Activated CD8-positive, alpha-beta memory T cell treated with anti-CD3 and anti-CD28 coated beads, Interleukin-2, amount 10 ng/mL, durations not matched to agents 7 days and 5 days (primary cell): ENCODE results near the gene PTPRM. TPM values are rescaled to one million over a fixed set of nuclear protein-coding genes. Genes with fewer than 3 reads are reported as not detected.
"Not testable (repeated sequence)": the region's sequence is repeated elsewhere in the genome, so short reads cannot be mapped to it uniquely, and the experiment has no call there.

Experiments
- ATAC-seq: fragments of 150-1000 bp; cut with Tn5 transposase; one replicate; pipeline ENCODE4 v1.10.0; 2021; ENCODE audit warnings: moderate library complexity
- CTCF ChIA-PET: fragments of 350-600 bp; sonication (Branson Sonifier 250); formaldehyde crosslinking; loops from one replicate; lab custom pipeline; 2021; ENCODE audit warnings: antibody characterized with exemption; lab: Charles Lee
- DNase-seq: peaks from one replicate; pipeline ENCODE4 v3.0.0-alpha.2; 2020
- H3K27ac Mint-ChIP-seq: one replicate; pipeline ENCODE4 v1.8.0; 2021; ENCODE audit warnings: mild to moderate bottlenecking, mixed read lengths
- H3K27me3 Mint-ChIP-seq: one replicate; pipeline ENCODE4 v1.8.0; 2021; ENCODE audit warnings: mixed read lengths
- H3K36me3 Mint-ChIP-seq: one replicate; pipeline ENCODE4 v1.8.0; 2021; ENCODE audit warnings: mild to moderate bottlenecking, mixed read lengths
- H3K4me1 Mint-ChIP-seq: one replicate; pipeline ENCODE4 v1.8.0; 2021; ENCODE audit warnings: mixed read lengths
- H3K4me3 Mint-ChIP-seq: one replicate; pipeline ENCODE4 v1.8.0; 2021; ENCODE audit warnings: mild to moderate bottlenecking, moderate library complexity, mixed read lengths
- H3K9me3 Mint-ChIP-seq: one replicate; pipeline ENCODE4 v1.8.0; 2022; ENCODE audit warnings: low read depth, mixed read lengths
- total RNA-seq, 2 experiments: library from RNA; stranded (reverse); gene quantifications; one replicate each; pipeline ENCODE4 v1.2.3, GENCODE V29; 2021

Gene PTPRM
- total RNA-seq, 2 experiments from 2014 or later: 3.1 to 5.7 TPM

GRCh38 chr18:8433323-8433722 lies 866.2 kb downstream of the PTPRM start:
- no peak for ATAC-seq

GRCh38 chr18:8433771-8434170 lies 866.7 kb downstream of the PTPRM start:
- H3K36me3 Mint-ChIP-seq: no peaks in the 10 kb centered on the region
- H3K4me3 Mint-ChIP-seq: no peak overlapping the region
- ATAC-seq (no peak), DNase-seq (no peak)
- no peaks in the 10 kb centered on the region for H3K27me3 Mint-ChIP-seq
- H3K27ac Mint-ChIP-seq: no peak overlapping the region
- no peaks in the 10 kb centered on the region for H3K4me1 Mint-ChIP-seq
- CTCF ChIA-PET: no interaction called here
- no peaks in the 10 kb centered on the region for H3K9me3 Mint-ChIP-seq

More at GRCh38 chr18:8433323-8433722, 866.2 kb downstream of the PTPRM start:
- DNase-seq: no peak
- H3K27me3 Mint-ChIP-seq: no peaks in the 10 kb centered on the region
- no peak overlapping the region for H3K4me3 Mint-ChIP-seq
- no peaks in the 10 kb centered on the region for H3K9me3 Mint-ChIP-seq
- no peak overlapping the region for H3K27ac Mint-ChIP-seq
- CTCF ChIA-PET: no interaction called here
- no peaks in the 10 kb centered on the region for H3K36me3 Mint-ChIP-seq
- H3K4me1 Mint-ChIP-seq: no peaks in the 10 kb centered on the region

GRCh38 chr18:8435376-8435775 lies 868.3 kb downstream of the PTPRM start:
- H3K27me3 Mint-ChIP-seq: no peaks in the 10 kb centered on the region
- H3K4me3 Mint-ChIP-seq: no peak overlapping the region
- no peaks in the 10 kb centered on the region for H3K9me3 Mint-ChIP-seq
- no peak overlapping the region for H3K27ac Mint-ChIP-seq
- H3K4me1 Mint-ChIP-seq: no peaks in the 10 kb centered on the region
- DNase-seq (no peak), ATAC-seq (no peak)
- no peaks in the 10 kb centered on the region for H3K36me3 Mint-ChIP-seq
- CTCF ChIA-PET: no interaction called here

DNA sequence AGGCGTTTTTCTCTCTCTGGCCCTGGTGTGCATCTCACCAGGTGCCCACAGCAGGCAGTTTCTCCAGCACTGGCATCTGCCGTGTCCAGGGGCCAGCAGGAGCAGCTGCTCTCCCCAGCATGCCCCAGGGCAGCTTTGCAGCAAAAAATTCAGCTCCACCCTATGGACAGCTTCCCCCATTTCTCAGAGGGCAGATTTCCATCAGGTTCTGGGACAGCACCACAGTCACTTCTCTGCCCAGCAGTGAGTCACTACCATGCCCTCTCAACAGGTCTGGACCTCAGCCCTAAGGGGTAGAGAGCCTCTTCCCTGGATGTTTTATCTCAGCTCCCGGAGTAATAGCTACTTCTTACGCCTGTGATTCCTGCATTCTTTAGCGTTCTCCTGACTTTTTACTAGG lies 871.9 kb downstream of the PTPRM start:
- no peaks in the 10 kb centered on the region for H3K36me3 Mint-ChIP-seq
- CTCF ChIA-PET: no interaction called here
- DNase-seq (no peak), ATAC-seq (no peak)
- no peak overlapping the region for H3K4me3 Mint-ChIP-seq
- H3K27ac Mint-ChIP-seq: no peak overlapping the region
- no peaks in the 10 kb centered on the region for H3K4me1 Mint-ChIP-seq
- H3K27me3 Mint-ChIP-seq: no peaks in the 10 kb centered on the region
- H3K9me3 Mint-ChIP-seq: no peaks in the 10 kb centered on the region

DNA sequence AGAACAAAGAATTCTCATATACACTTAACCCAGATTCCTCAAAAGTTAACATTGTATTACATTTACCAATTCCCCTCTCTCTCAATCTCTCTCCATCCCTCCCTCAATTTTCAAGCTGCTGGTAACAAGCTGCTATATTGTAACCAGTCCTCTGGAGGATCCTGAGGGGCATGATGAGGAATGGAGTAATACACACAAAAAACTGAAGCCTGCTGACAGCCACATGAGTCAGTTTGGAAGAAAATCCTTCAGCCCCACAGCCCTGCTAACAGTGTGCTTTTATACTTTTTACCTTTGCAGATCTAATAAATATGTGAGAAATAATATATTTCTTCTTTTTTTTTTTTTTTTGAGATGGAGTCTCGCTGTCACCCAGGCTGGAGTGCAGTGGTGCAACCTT lies 876.4 kb downstream of the PTPRM start:
- H3K27me3 Mint-ChIP-seq: no peaks in the 10 kb centered on the region
- CTCF ChIA-PET: no interaction called here

DNA sequence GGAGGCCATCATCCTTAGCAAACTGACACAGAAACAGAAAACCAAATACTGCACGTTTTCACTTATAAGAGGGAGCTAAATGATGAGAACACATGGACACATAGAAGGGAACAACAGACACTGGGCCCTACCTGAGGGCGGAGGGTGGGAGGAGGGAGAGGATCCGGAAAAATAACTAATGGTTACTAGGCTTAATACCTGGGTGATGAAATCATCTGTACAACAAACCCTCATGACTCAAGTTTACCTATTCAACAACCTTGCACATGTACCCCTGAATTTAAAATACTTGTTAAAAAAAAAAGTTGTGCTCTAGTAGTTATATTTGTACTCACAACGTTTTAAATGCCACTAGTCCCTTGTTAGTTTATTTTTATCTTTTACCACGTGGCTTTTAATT lies 879.8 kb downstream of the PTPRM start:
- DNase-seq, H3K27me3 Mint-ChIP-seq, H3K27ac Mint-ChIP-seq, ATAC-seq, H3K4me3 Mint-ChIP-seq, CTCF ChIA-PET, H3K9me3 Mint-ChIP-seq, H3K36me3 Mint-ChIP-seq, H3K4me1 Mint-ChIP-seq: not testable (repeated sequence)

More for the DNA sequence above, 876.4 kb downstream of the PTPRM start:
- Mint-ChIP-seq H3K4me3 (no peak overlapping the region), H3K36me3 (no peaks in the 10 kb centered on the region), H3K9me3 (no peaks in the 10 kb centered on the region), H3K27ac (no peak overlapping the region), H3K4me1 (no peaks in the 10 kb centered on the region)
- ATAC-seq: no peak
- no peak for DNase-seq

DNA sequence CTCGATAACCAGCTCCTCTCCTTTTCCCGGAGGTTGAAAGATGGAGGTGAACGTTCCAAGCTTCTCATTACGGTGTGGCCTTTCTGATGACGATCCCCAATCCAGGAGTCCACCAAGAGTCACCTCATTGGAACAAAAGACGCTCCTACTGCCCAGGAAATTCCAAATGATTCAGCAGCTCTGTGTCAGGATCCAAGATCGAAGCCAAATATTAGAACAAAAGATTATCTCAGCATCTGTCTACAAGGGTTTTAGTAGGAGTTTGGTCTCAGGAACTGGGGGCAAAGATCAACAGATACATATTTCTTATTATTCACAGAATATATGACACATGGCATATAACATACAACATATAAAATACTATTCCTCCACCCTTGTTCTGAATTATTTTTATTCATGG lies 881.0 kb downstream of the PTPRM start:
- ATAC-seq: no peak
- Mint-ChIP-seq H3K4me1 (no peaks in the 10 kb centered on the region), H3K36me3 (no peaks in the 10 kb centered on the region), H3K9me3 (no peaks in the 10 kb centered on the region), H3K27me3 (no peaks in the 10 kb centered on the region), H3K4me3 (no peak overlapping the region), H3K27ac (no peak overlapping the region)
- no peak for DNase-seq
- CTCF ChIA-PET: no interaction called here

GRCh38 chr18:8450013-8450412 lies 882.9 kb downstream of the PTPRM start:
- no peaks in the 10 kb centered on the region for H3K36me3 Mint-ChIP-seq
- H3K4me3 Mint-ChIP-seq: no peak overlapping the region
- CTCF ChIA-PET: no interaction called here
- no peaks in the 10 kb centered on the region for H3K4me1 Mint-ChIP-seq
- H3K27ac Mint-ChIP-seq: no peak overlapping the region
- no peaks in the 10 kb centered on the region for H3K9me3 Mint-ChIP-seq
- H3K27me3 Mint-ChIP-seq: no peaks in the 10 kb centered on the region
- ATAC-seq: no peak
- no peak for DNase-seq

DNA sequence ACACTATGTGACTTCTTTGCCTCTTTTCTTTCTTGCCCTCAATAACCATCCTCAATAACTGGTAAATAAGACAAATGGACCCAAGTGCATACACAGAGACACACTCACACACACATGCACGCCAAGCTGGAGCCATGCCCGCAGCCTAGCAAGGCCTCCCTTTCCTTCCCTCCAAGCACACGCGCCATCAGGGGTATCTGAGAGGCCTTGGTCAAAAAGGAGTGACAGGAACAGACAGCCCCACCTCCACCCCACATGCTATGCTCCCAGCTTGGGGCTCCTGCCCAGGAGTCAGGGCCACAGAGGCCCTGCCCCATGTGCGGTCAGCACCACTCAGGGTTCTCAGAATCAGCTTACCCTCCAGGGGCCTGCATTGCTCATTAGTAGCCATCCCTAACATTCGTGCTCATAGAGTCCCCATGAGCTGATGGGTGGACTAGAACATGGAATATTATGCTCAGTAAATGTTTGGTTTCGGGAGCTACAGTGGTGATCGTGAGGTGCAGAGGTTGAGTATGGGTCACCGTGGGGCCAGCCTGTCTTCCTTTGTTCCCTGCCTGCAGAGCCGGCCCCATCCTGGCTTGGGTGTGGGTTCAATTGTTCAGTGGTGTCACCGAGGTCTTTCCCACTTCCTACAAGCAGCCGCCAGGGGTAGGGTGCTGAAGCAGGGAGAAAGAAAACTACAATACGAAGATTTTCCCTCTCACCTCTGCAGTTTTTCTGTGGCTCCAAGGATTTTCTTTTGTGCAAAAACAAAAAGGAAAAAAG lies 884.0 kb downstream of the PTPRM start:
- H3K4me1 Mint-ChIP-seq: no peaks in the 10 kb centered on the region
- no peaks in the 10 kb centered on the region for H3K27me3 Mint-ChIP-seq
- H3K36me3 Mint-ChIP-seq: no peaks in the 10 kb centered on the region
- CTCF ChIA-PET: no interaction called here
- DNase-seq (no peak), ATAC-seq (no peak)
- H3K27ac Mint-ChIP-seq: no peak overlapping the region
- H3K9me3 Mint-ChIP-seq: no peaks in the 10 kb centered on the region
- H3K4me3 Mint-ChIP-seq: no peak overlapping the region

DNA sequence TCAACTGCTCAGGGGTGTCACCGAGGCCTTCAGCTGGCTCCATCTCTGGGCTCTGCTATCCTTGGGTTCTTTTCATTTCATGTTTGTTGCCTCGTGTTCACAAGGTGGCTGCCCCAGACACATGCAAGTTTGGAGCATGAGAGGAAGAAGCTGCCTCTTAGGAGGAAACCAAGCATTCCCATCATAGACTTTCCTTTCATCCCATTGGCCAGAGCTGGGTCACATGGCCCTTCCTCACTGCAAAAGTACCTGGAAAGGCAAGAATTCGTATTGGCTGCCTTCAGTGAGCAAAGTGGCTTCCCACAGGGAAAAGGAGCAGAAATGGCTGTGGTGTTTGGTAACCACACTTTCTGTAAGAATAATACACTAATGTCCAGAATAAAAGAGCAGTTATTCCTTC lies 886.4 kb downstream of the PTPRM start:
- Mint-ChIP-seq H3K36me3 (no peaks in the 10 kb centered on the region), H3K27me3 (no peaks in the 10 kb centered on the region)

GRCh38 chr18:8454136-8454535 lies 887.0 kb downstream of the PTPRM start:
- Mint-ChIP-seq H3K27me3 (no peaks in the 10 kb centered on the region), H3K36me3 (no peaks in the 10 kb centered on the region), H3K9me3 (no peaks in the 10 kb centered on the region), H3K4me3 (no peak overlapping the region), H3K27ac (no peak overlapping the region), H3K4me1 (no peaks in the 10 kb centered on the region)
- no peak for ATAC-seq
- DNase-seq: no peak
- CTCF ChIA-PET: no interaction called here

More for the DNA sequence above, 886.4 kb downstream of the PTPRM start:
- ATAC-seq (no peak), DNase-seq (no peak)
- no peaks in the 10 kb centered on the region for H3K4me1 Mint-ChIP-seq
- no peak overlapping the region for H3K27ac Mint-ChIP-seq
- no peak overlapping the region for H3K4me3 Mint-ChIP-seq
- CTCF ChIA-PET: no interaction called here
- H3K9me3 Mint-ChIP-seq: no peaks in the 10 kb centered on the region

DNA sequence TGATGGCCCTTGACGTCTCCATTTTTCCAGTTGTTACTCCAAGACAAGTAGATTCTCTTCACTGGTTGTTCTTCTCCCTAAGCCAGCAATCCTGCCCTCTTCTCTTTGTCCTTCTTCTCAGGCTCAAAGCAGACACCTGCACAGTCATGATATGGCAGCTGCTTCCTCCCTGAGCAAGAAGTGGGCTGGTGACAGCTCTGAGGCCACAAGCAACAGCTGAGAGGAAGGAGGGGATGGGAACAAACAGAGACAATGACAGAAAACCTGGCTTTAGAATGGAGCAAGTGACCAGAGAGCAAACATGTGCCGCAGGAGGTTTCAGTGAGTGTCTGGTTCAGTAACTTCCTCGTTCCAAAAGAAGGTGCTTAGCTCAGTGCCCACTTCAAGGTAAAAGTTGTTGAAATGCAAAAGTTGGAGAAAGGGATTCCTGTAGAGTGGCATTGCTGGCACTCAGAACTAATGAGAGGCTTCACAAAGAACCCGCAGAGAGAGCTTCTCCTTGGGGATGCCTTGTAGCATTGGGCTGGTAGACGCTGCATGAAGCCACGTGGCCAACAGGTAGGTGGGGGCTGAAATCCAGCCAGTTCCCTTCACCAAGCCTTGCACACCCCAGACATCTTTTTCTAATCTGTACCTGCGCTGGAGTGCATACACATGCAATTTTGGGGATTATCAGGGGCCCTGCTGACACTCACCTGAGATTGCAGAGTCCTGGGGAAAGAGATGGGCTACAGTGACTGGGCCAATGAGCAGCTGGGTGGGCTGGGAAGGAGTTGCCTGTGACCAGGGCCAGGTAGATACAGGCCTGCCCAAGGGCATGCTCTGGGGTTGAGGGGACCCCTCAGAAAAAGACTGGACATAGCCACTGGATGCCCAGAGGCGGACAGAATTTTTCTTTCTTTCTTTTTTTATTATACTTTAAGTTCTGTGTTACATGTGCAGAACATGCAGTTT lies 888.8 kb downstream of the PTPRM start:
- CTCF ChIA-PET: no interaction called here
- ATAC-seq (no peak), DNase-seq (no peak)
- Mint-ChIP-seq H3K4me1 (no peaks in the 10 kb centered on the region), H3K27me3 (no peaks in the 10 kb centered on the region), H3K36me3 (no peaks in the 10 kb centered on the region), H3K4me3 (no peak overlapping the region), H3K27ac (no peak overlapping the region), H3K9me3 (no peaks in the 10 kb centered on the region)
